ENCODE measurements around the gene RSPO4. TPM values are rescaled to one million over a fixed set of nuclear protein-coding genes. Genes with fewer than 3 reads are reported as not detected.

The RSPO4 gene
- 0.14 TPM in 1 of 2 replicates, not detected in the other for total RNA-seq (2011; cell fraction: chromatin; rRNA removed; ENCODE audit: low replicate concordance)
- not detected in 2 replicates for total RNA-seq (2011; cell fraction: nucleolus; rRNA removed)
- total RNA-seq (2011; cell fraction: nucleoplasm; rRNA removed), result not detected in 2 replicates
- total RNA-seq (2014; rRNA removed) (not detected in 2 replicates), total RNA-seq (2014; rRNA removed; fragmentation: Illumina TruSeq; extraction: Trizol) (not detected in 2 replicates), total RNA-seq (2015; rRNA removed; fragmentation: Illumina TruSeq; extraction: Trizol) (not detected in 2 replicates), total RNA-seq (2021) (0.09 TPM in 1 of 2 replicates, not detected in the other), polyA plus RNA-seq (2011; rRNA removed) (not detected in 2 replicates), polyA plus RNA-seq (2014; fragmentation: Illumina TruSeq; extraction: Trizol) (0.04 TPM in 1 of 2 replicates, not detected in the other), polyA plus RNA-seq (2014; fragmentation: Nextera tagmentation; extraction: Ambion mirVana) (not detected), polyA plus RNA-seq (2014; rRNA removed) (0.34 TPM in 1 of 2 replicates, not detected in the other), polyA minus RNA-seq (2011; rRNA and poly(A)+ RNA removed) (not detected in 2 replicates), Bru-seq, nascent RNA (percentile 7 among the genes with signal in this experiment), BruChase-seq, experiment 1, labeled RNA remaining after a 2-hour chase (percentile 5 among the genes with signal in this experiment), BruChase-seq, experiment 2, labeled RNA remaining after a 6-hour chase (percentile 3 among the genes with signal in this experiment)
- not detected in 2 replicates for polyA plus RNA-seq (2011; cell fraction: cytosol; rRNA removed)
- polyA plus RNA-seq (2011; cell fraction: nucleus; rRNA removed), result 0.06 TPM in 2 replicates
- 0.10 and 0.12 TPM in 2 replicates for polyA plus RNA-seq (2012)
- not detected in 2 replicates for polyA minus RNA-seq (2011; cell fraction: cytosol; rRNA and poly(A)+ RNA removed)
- not detected in 2 replicates for polyA minus RNA-seq (2011; cell fraction: nucleus; rRNA and poly(A)+ RNA removed)
- long read RNA-seq, experiment 1, result 0 reads
- long read RNA-seq, experiment 2, result 0 reads
- long read RNA-seq, experiment 3, result 0 reads

GRCh38 chr20:1001911-1002681 lies at the start of gene RSPO4:
RSPO4 (minus strand) TSS chr20:1002311; CDS start chr20:1002164, 147 bp downstream.
- ChIA-PET POLR2A (no interaction called here), CTCF (ENCODE audit: low intra/inter-chr PET ratio) (no interaction called here)
- Histone ChIP-seq H3K9me1 (ENCODE audit: control insufficient read depth, insufficient read depth, low read length) (no peaks in the 10 kb centered on the region), H4K20me1 (replicated peaks; ENCODE audit: control insufficient read depth, insufficient read depth, low read length) (no peaks in the 10 kb centered on the region), H2AFZ (ENCODE audit: low read depth, low read length) (0 out of 2 replicates have a peak within 1 kb of the TSS, but pooled peaks have one; percentile 23), H3K9ac (ENCODE audit: insufficient read depth in 1 of 2, low read depth in 2 of 2, low read length in 2 of 2) (no peak within 1 kb of the TSS), H3K4me1 (replicated peaks in 1 of 2; ENCODE audit: control insufficient read depth in 2 of 2, insufficient read depth in 2 of 2, low read length in 2 of 2) (peaks cover 3 to 5% of the 10 kb centered on the region in 2 experiments; a peak in 4 of 5 replicates), H3K79me2 (ENCODE audit: control insufficient read depth, insufficient read depth, low read length) (no peaks in the 10 kb centered on the region), H3K27me3 (ENCODE audit: control insufficient read depth in 2 of 2, insufficient read depth in 2 of 2, low read length in 2 of 2) (peaks cover 0 to 25% of the 10 kb centered on the region in 2 experiments; a peak in 2 of 5 replicates), H3K27ac (ENCODE audit: extremely low read depth, low read depth, low read length) (no peak within 1 kb of the TSS), H3K36me3 (ENCODE audit: control insufficient read depth, insufficient read depth, low read length) (no peaks in the 10 kb centered on the region), H3K4me2 (ENCODE audit: insufficient read depth, low read length) (no peak within 1 kb of the TSS), H3K4me3 (no peak within 1 kb of the TSS), H3K9me3 (replicated peaks; ENCODE audit: control insufficient read depth, insufficient read depth, low read depth, low read length) (no peaks in the 10 kb centered on the region)
- in situ Hi-C loops (cut with MboI), result no loop called here
- DNase-seq (ENCODE audit: extremely low read depth in 1 of 4, low spot score in 3 of 4) (no peak), FAIRE-seq (no peak), ATAC-seq (no peak)
- no CpG with 5 or more reads among the region's 88 CpGs for WGBS (ENCODE audit: insufficient coverage, low coverage, missing lambda C conversion rate)
- intact Hi-C loops (cut with micrococcal nuclease), result no loop called here
- BruUV-seq (replicated peaks), result no TSS peak
- TF ChIP-seq RBBP5 (IDR thresholded peaks at IDR 0.05; ENCODE audit: borderline replicate concordance, insufficient read depth, low read length, poor library complexity, severe bottlenecking), result no peak
- TF ChIP-seq NUFIP1 (IDR thresholded peaks at IDR 0.05; ENCODE audit: partially characterized antibody), result no peak
